ENCODE data around the gene LY6G5C. TPM values are rescaled to one million over a fixed set of nuclear protein-coding genes. Genes with fewer than 3 reads are reported as not detected.
A peak's percentile ranks its signal among the peaks of the same experiment; 100 is the strongest.

The LY6G5C gene
- total and polyA plus RNA-seq, 12 donors, result 0.39 to 3.6 (median 1.9) TPM; not detected in 1

DNA sequence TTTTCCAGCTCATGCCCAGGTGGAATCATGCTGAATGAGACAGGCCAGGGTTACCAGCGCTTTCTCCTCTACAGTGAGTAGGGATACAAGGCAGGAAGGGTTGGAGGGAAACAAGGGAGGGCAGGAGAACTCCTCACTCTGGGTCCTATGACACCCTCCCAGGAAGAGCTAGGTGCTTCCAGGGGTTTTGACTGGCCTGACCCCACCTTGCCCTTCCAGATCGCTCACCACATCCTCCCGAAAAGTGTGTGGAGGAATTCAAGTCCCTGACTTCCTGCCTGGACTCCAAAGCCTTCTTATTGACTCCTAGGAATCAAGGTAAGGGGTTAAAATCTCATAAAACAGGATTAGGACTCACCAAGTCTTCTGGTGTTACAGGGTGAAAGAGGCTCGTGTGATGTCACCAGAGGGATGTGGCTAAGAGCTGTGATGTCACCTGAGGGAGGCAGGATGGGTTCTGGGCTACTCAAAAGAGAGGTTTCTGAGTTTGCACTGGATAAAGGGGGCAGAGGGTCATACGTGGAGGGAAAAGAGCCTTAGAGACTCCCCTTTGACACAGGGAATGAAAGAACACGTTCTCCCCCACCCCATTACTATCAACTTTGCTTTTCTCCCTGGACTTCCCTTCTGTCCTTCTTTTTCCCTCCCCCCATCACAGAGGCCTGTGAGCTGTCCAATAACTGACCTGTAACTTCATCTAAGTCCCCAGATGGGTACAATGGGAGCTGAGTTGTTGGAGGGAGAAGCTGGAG is 23.3 kb downstream of the LY6G5C start:
- 77 to 84% (median 80%) methylated on average over 6 of the region's 6 CpGs for WGBS, 4 donors
- Histone ChIP-seq H3K9me3 (replicated peaks in 1 of 3) (no peaks in the 10 kb centered on the region), H3K36me3 (replicated peaks in 1 of 2) (peaks cover 0 to 24% of the 10 kb centered on the region in 2 donors), H3K27ac (peak overlapping the region in 1 of 5 donors; percentile 15), H3K4me3 (no peak overlapping the region), H3K27me3 (no peaks in the 10 kb centered on the region), H3K4me1 (replicated peaks in 1 of 2) (peaks cover 12 to 40% of the 10 kb centered on the region in 2 donors)
- intact Hi-C loops (cut with DNase I), result no loop called here
- TF ChIP-seq POLR2A (IDR thresholded peaks at IDR 0.05), result no peak
- TF ChIP-seq, protein P1, sequence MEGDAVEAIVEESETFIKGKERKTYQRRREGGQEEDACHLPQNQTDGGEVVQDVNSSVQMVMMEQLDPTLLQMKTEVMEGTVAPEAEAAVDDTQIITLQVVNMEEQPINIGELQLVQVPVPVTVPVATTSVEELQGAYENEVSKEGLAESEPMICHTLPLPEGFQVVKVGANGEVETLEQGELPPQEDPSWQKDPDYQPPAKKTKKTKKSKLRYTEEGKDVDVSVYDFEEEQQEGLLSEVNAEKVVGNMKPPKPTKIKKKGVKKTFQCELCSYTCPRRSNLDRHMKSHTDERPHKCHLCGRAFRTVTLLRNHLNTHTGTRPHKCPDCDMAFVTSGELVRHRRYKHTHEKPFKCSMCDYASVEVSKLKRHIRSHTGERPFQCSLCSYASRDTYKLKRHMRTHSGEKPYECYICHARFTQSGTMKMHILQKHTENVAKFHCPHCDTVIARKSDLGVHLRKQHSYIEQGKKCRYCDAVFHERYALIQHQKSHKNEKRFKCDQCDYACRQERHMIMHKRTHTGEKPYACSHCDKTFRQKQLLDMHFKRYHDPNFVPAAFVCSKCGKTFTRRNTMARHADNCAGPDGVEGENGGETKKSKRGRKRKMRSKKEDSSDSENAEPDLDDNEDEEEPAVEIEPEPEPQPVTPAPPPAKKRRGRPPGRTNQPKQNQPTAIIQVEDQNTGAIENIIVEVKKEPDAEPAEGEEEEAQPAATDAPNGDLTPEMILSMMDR (IDR thresholded peaks at IDR 0.05), result no peak
- DNase-seq, result no peak

DNA sequence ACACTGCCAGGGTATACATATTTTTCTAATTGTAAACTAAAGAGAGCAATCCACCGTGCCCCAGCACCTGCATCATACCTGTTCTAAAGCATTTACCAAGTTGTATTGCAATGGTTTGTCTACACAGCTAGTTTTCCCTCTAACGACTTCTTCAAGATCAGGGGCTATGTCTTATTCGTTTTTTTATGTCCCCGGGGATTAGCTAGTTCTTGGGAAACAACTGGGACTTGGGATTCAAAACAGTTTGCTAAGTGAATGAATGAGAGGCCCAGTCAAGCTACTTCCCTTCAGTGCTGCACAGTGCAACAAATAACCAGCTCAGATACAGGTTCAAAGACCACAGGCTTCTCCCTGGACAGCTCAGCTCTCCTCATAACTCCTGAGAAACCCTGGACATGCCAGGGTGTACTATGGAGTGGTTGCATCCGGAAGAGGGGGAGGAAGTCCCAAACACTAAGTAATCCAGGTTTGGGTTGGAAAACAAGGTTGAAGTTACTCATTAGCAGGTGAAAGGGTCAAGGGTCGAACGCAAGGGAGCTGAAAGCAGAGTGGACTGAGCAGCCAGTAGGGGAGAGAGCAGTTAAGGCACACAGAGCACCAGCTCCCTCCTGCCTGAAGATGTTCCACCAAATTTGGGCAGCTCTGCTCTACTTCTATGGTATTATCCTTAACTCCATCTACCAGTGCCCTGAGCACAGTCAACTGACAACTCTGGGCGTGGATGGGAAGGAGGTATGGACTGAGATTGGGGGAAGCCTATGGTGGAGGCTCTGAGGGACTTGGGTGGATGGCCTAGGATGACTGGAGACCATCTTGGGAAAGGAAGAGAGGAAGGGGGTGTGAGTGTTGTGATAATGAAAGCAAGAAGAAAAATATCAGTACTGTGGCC is 25.3 kb downstream of the LY6G5C start, which contains the start of gene APOM:
Gene APOM, plus strand, starts transcription at position 546 of the 889 bp plus-strand sequence. Its CDS starts 73 bp downstream, at position 619.
- H3K27me3 ChIP-seq, result no peaks in the 10 kb centered on the region
- TF ChIP-seq POLR2A (IDR thresholded peaks at IDR 0.05), result no peak
- TF ChIP-seq, protein P1 (IDR thresholded peaks at IDR 0.05), result no peak
- H3K9me3 ChIP-seq (replicated peaks in 1 of 3), result no peaks in the 10 kb centered on the region
- no peak for DNase-seq
- WGBS, 4 donors, result 89 to 90% (median 89%) methylated on average over 8 of the region's 8 CpGs
- intact Hi-C loops (cut with DNase I), result no loop called here
- H3K4me3 ChIP-seq, result no peak within 1 kb of the TSS
- peaks cover 24 to 43% of the 10 kb centered on the region in 2 donors for H3K4me1 ChIP-seq (replicated peaks in 1 of 2)
- H3K27ac ChIP-seq, result no peak within 1 kb of the TSS
- H3K36me3 ChIP-seq (replicated peaks in 1 of 2), result peaks cover 0 to 23% of the 10 kb centered on the region in 2 donors

DNA sequence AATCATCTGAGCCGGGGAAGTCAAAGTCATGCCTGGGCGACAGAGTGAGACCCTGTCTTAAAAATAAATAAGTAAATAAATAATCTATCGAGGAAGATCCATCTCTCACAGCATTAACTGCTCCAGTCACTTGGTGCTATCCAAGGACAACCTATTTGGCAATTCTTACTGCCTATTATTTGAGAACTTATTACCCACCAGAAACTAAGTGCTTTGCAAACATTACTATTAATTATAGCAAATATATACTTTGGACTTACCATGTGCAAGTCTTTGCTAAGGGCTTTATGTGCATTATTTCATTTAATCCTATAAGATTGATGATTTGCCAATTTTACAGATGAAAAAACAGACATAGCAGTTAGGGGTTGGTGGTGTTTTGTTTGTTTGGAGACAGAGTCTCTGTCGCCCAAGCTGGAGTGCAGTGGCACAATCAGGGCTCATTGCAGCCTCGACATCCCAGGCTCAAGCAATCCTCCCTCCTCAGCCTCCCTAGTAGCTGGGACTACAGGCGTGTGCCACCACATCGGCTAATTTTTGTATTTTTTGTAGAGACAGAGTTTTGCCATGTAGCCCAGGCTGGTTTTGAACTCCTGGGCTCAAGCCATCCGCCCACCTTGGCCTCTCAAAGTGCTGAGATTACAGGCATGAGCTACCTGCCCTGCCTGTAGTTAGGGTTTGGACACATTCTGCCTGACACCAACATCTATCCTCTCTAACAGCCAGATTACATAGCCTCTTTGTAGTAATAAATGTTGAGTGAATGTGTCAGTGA is 26.1 kb downstream of the LY6G5C start:
- Histone ChIP-seq H3K9me3 (replicated peaks in 1 of 3) (no peaks in the 10 kb centered on the region), H3K27me3 (no peaks in the 10 kb centered on the region), H3K4me1 (replicated peaks in 1 of 2) (peaks cover 24 to 48% of the 10 kb centered on the region in 2 donors), H3K27ac (no peak overlapping the region), H3K4me3 (no peak overlapping the region), H3K36me3 (replicated peaks in 1 of 2) (peaks cover 0 to 31% of the 10 kb centered on the region in 2 donors)
- intact Hi-C loops (cut with DNase I), result no loop called here
- 86 to 93% (median 92%) methylated on average over 8 of the region's 8 CpGs for WGBS, 4 donors
- TF ChIP-seq POLR2A (IDR thresholded peaks at IDR 0.05), result no peak
- TF ChIP-seq, protein P1 (IDR thresholded peaks at IDR 0.05), result no peak
- DNase-seq, result no peak

Measured in adrenal gland (tissue), 12 donors.